ENCODE data around the gene PLEKHG4B. TPM values are rescaled to one million over a fixed set of nuclear protein-coding genes. Genes with fewer than 3 reads are reported as not detected.

Gene PLEKHG4B
- total RNA-seq, 2 experiments from 2014 or later = 0.10 TPM

GRCh38 chr5:138936-139335, 47.0 kb downstream of the PLEKHG4B start:
- Mint-ChIP-seq H3K4me3 (no peak overlapping the region), H3K27ac (no peak overlapping the region), H3K27me3 (no peaks in the 10 kb centered on the region), H3K9me3 (no peaks in the 10 kb centered on the region), H3K36me3 (ENCODE audit: low read depth) (no peaks in the 10 kb centered on the region), H3K4me1 (no peaks in the 10 kb centered on the region)
- ChIA-PET POLR2A (no interaction called here), CTCF (no interaction called here)
- DNase-seq = no peak

- no peak overlapping the region for H3K27ac Mint-ChIP-seq
- no peaks in the 10 kb centered on the region for H3K36me3 Mint-ChIP-seq (ENCODE audit: low read depth)
- DNase-seq = no peak
- CTCF ChIA-PET = no interaction called here
- POLR2A ChIA-PET = no interaction called here
- H3K4me1 Mint-ChIP-seq = no peaks in the 10 kb centered on the region
- H3K4me3 Mint-ChIP-seq = no peak overlapping the region
- H3K27me3 Mint-ChIP-seq = no peaks in the 10 kb centered on the region
- no peaks in the 10 kb centered on the region for H3K9me3 Mint-ChIP-seq
These were observed 47.8 kb downstream of the PLEKHG4B start for GRCh38 chr5:139579-140442.

DNA sequence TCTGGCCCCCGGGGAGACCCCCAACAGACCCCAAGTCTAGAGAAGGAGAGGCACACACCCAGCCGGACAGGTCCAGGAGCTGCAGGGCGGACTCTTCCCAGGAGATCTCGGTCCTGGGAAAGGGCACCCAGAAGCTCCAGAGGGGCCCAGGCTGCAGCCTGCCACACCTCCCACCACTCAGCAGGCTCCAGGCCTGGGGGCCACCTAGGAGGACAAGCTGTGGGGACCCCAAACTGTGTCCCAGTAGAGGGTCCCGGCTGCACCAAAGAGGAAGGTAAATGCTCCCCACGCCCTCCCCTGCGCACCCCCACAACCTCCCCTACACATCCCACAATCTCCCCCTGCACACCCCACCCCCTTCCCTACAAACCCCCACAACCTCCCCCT, 48.5 kb downstream of the PLEKHG4B start:
- DNase-seq = no peak
- ChIA-PET CTCF (no interaction called here), POLR2A (no interaction called here)
- H3K27me3 Mint-ChIP-seq = no peaks in the 10 kb centered on the region
- no peaks in the 10 kb centered on the region for H3K9me3 Mint-ChIP-seq
- no peaks in the 10 kb centered on the region for H3K36me3 Mint-ChIP-seq (ENCODE audit: low read depth)
- no peak overlapping the region for H3K4me3 Mint-ChIP-seq
- H3K27ac Mint-ChIP-seq = no peak overlapping the region
- no peaks in the 10 kb centered on the region for H3K4me1 Mint-ChIP-seq

- POLR2A ChIA-PET = no interaction called here
These were observed 49.2 kb downstream of the PLEKHG4B start for GRCh38 chr5:141211-141610.

DNA sequence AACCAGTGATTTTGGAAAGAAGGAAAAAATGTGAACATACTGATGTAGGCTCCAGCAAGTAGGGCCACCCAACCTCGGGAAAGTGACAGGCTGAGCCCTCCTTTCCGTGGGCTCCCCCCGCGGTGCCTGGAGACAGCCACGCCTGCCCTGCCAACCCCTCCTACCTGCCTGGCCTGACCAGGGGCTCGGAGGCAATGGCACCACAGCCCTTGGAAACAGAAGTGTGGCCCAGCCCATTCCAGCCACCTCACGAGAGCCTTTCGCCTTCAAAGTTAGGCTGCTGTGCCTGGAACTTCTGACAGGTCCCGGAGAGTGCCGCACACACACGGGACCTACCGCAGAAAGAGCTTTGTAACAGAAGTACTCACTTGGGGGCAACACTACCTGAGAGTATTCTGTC, 49.8 kb downstream of the PLEKHG4B start:
- Mint-ChIP-seq H3K9me3 (peaks cover under 1% of the 10 kb centered on the region), H3K4me3 (no peak overlapping the region), H3K27ac (no peak overlapping the region), H3K36me3 (ENCODE audit: low read depth) (no peaks in the 10 kb centered on the region), H3K4me1 (no peaks in the 10 kb centered on the region), H3K27me3 (no peaks in the 10 kb centered on the region)
- POLR2A ChIA-PET = no interaction called here
- CTCF ChIA-PET = no interaction called here
- DNase-seq = no peak

More at GRCh38 chr5:141211-141610, 49.2 kb downstream of the PLEKHG4B start:
- Mint-ChIP-seq H3K4me3 (no peak overlapping the region), H3K4me1 (no peaks in the 10 kb centered on the region), H3K27me3 (no peaks in the 10 kb centered on the region), H3K36me3 (ENCODE audit: low read depth) (no peaks in the 10 kb centered on the region), H3K9me3 (no peaks in the 10 kb centered on the region), H3K27ac (no peak overlapping the region)
- CTCF ChIA-PET = no interaction called here
- no peak for DNase-seq

GRCh38 chr5:142246-142810, 50.4 kb downstream of the PLEKHG4B start:
- H3K4me1 Mint-ChIP-seq = no peaks in the 10 kb centered on the region
- POLR2A ChIA-PET = no interaction called here
- CTCF ChIA-PET = no interaction called here
- peaks cover 5% of the 10 kb centered on the region for H3K9me3 Mint-ChIP-seq
- H3K36me3 Mint-ChIP-seq (ENCODE audit: low read depth) = no peaks in the 10 kb centered on the region
- H3K4me3 Mint-ChIP-seq = no peak overlapping the region
- DNase-seq = no peak
- H3K27ac Mint-ChIP-seq = no peak overlapping the region
- no peaks in the 10 kb centered on the region for H3K27me3 Mint-ChIP-seq

DNA sequence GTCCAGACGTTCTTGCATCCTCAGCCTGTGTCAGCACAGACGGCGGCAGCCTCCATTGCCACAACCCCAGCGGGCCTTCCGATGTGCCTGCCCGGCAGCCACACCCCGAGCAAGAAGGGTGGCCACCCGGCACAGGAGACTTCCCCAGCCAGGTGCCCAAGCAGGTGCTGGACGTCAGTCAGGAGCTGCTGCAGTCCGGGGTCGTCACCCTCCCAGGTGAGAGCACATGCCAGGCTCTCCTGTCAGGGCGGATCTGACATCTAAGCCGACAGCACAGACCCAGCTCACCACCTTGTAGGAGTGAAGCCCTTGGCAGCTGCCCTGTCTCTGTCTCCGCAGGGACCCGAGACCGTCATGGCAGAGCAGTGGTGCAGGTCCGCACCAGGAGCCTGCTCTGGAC, 51.1 kb downstream of the PLEKHG4B start:
- DNase-seq = no peak
- Mint-ChIP-seq H3K4me1 (no peaks in the 10 kb centered on the region), H3K4me3 (no peak overlapping the region), H3K27me3 (peaks cover 2% of the 10 kb centered on the region), H3K27ac (no peak overlapping the region), H3K36me3 (ENCODE audit: low read depth) (no peaks in the 10 kb centered on the region), H3K9me3 (peaks cover 12% of the 10 kb centered on the region)
- ChIA-PET CTCF (interaction anchor here (0.7 to 1.0 kb wide), 2 partner anchors 9 to 19 kb away, joined by 3 to 4 read pairs; no protein-coding TSS in a partner anchor), POLR2A (no interaction called here)

- H3K27ac Mint-ChIP-seq = no peak overlapping the region
- H3K9me3 Mint-ChIP-seq = peaks cover 16% of the 10 kb centered on the region
These were observed 53.0 kb downstream of the PLEKHG4B start for GRCh38 chr5:144941-145340.

GRCh38 chr5:145585-146323, 53.8 kb downstream of the PLEKHG4B start:
- no peak overlapping the region for H3K4me3 Mint-ChIP-seq
- H3K27me3 Mint-ChIP-seq = peaks cover 2% of the 10 kb centered on the region
- no peak for DNase-seq
- peaks cover 16% of the 10 kb centered on the region for H3K9me3 Mint-ChIP-seq
- H3K36me3 Mint-ChIP-seq (ENCODE audit: low read depth) = no peaks in the 10 kb centered on the region
- ChIA-PET POLR2A (no interaction called here), CTCF (no interaction called here)
- H3K4me1 Mint-ChIP-seq = no peaks in the 10 kb centered on the region
- no peak overlapping the region for H3K27ac Mint-ChIP-seq

More at GRCh38 chr5:144941-145340, 53.0 kb downstream of the PLEKHG4B start:
- H3K27me3 Mint-ChIP-seq = peaks cover 2% of the 10 kb centered on the region
- CTCF ChIA-PET = interaction anchor here (1.3 kb wide), 1 partner anchor 11 kb away, joined by 3 read pairs; no protein-coding TSS in a partner anchor
- DNase-seq = no peak
- no peak overlapping the region for H3K4me3 Mint-ChIP-seq
- no peaks in the 10 kb centered on the region for H3K4me1 Mint-ChIP-seq
- POLR2A ChIA-PET = no interaction called here
- no peaks in the 10 kb centered on the region for H3K36me3 Mint-ChIP-seq (ENCODE audit: low read depth)

DNA sequence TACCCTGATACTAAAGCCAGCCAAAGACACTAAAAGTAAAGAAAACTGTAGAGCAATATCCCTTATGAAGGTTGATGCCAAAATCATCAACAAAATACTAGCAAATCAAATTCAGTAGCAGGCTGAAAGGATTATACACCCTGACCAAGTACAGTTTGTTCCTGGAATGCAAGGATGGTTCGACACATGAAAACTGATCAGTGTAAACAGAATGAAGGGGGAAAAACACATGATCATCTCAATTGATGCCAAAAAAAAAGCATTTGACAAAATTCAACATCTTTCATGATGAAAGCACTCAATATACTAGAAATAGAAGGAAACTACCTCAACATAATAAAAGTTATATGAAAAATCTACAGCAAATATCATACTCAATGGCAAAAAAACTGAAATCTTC, 55.8 kb downstream of the PLEKHG4B start:
- DNase-seq = no peak
- no peak overlapping the region for H3K27ac Mint-ChIP-seq
- peaks cover 2% of the 10 kb centered on the region for H3K27me3 Mint-ChIP-seq
- H3K4me1 Mint-ChIP-seq = no peaks in the 10 kb centered on the region
- peaks cover 16% of the 10 kb centered on the region for H3K9me3 Mint-ChIP-seq
- H3K4me3 Mint-ChIP-seq = no peak overlapping the region
- POLR2A ChIA-PET = no interaction called here
- CTCF ChIA-PET = no interaction called here
- H3K36me3 Mint-ChIP-seq (ENCODE audit: low read depth) = no peaks in the 10 kb centered on the region

DNA sequence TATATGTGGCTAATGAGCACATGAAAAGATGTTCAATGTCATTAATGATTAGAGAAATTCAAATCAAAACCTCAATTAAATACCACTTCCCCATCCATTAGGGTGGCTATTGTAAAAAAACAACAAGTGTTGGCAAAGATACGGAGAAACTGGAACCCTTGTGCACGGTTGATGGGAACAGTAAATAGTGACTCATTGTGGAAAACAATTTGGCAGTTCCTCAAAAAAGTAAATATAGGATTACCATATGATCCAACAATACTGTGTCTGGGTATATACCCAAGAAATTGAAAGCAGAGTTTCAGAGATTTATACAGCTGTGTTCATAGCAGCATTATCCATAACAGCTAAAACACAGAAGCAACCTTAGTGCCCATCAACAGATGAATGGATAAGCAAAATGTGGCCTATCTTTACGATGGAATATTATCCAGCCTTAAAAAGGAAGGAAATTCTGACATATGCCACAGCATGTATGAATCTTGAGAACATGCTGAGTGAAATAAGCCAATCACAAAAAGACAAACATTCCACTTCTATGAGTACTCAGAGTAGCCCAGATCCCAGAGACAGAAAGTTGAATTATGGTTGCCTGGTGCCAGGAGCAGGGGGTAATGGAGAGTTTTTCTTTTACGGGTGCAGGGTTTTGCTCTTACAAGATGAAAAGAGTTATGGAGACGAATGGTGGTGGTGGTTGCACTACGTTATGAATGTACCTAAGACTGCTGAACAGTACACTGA, 57.9 kb downstream of the PLEKHG4B start:
- Mint-ChIP-seq H3K4me1 (no peaks in the 10 kb centered on the region), H3K4me3 (no peak overlapping the region), H3K27ac (no peak overlapping the region), H3K36me3 (ENCODE audit: low read depth) (no peaks in the 10 kb centered on the region), H3K9me3 (peaks cover 16% of the 10 kb centered on the region), H3K27me3 (peaks cover 2% of the 10 kb centered on the region)
- CTCF ChIA-PET = no interaction called here
- no peak for DNase-seq
- POLR2A ChIA-PET = no interaction called here

DNA sequence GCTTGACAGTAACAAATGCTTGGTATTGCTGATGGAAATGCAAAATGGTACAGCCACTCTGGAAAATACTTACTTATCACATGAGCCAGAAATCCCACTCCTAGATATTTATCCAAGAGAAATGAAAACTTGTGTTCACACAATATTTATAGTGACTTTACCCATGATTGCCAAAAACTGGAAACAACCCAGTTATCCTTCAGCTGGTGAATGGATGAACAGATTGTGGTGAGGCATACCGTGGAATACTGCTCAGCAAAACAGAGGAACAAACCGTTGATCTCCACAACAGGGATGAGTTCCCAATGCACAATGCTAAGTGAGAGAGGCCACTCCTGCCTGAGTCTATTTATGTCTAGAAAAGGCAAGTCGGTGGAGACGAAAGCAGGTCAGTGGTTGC, 58.8 kb downstream of the PLEKHG4B start:
- peaks cover 16% of the 10 kb centered on the region for H3K9me3 Mint-ChIP-seq
- no peaks in the 10 kb centered on the region for H3K36me3 Mint-ChIP-seq (ENCODE audit: low read depth)
- no peaks in the 10 kb centered on the region for H3K4me1 Mint-ChIP-seq
- ChIA-PET CTCF (no interaction called here), POLR2A (no interaction called here)
- peaks cover 2% of the 10 kb centered on the region for H3K27me3 Mint-ChIP-seq
- DNase-seq = no peak
- H3K27ac Mint-ChIP-seq = no peak overlapping the region
- H3K4me3 Mint-ChIP-seq = no peak overlapping the region

GRCh38 chr5:152077-152476, 60.1 kb downstream of the PLEKHG4B start:
- Mint-ChIP-seq H3K4me1 (no peaks in the 10 kb centered on the region), H3K27me3 (peaks cover 2% of the 10 kb centered on the region), H3K9me3 (peaks cover 14% of the 10 kb centered on the region), H3K4me3 (no peak overlapping the region), H3K27ac (no peak overlapping the region), H3K36me3 (ENCODE audit: low read depth) (no peaks in the 10 kb centered on the region)
- DNase-seq = no peak
- POLR2A ChIA-PET = no interaction called here
- CTCF ChIA-PET = interaction anchor here (1.1 kb wide), 1 partner anchor 9 kb away, joined by 4 read pairs; no protein-coding TSS in a partner anchor
